Retinal pigment epithelial cell (primary cell): Measurements from ENCODE around the gene ISLR.

ENCODE experiments used
- DNase-seq: peaks from one replicate; pipeline ENCODE4 v3.0.0-alpha.2; 2010; ENCODE audit warnings: low read depth
- H3K4me3 ChIP-seq: 2 replicates; pipeline ENCODE4 v1.5.1; 2011; ENCODE audit warnings: mild to moderate bottlenecking, low read length, control low read depth, moderate library complexity
- CTCF ChIP-seq: conservative IDR thresholded peaks from 2 replicates; pipeline ENCODE4 v1.5.1; 2011; ENCODE audit warnings: low read depth, low read length, control low read depth, inconsistent platforms

The ISLR gene

GRCh38 chr15:74209560-74209958 is 36.0 kb downstream of the ISLR start:
- H3K4me3 ChIP-seq: no peak overlapping the region
- peak; percentile 5 for TF ChIP-seq CTCF
- no peak for DNase-seq

GRCh38 chr15:74209997-74210671 is 36.6 kb downstream of the ISLR start:
- DNase-seq: peak; percentile 76
- H3K4me3 ChIP-seq: no peak overlapping the region
- no peak for TF ChIP-seq CTCF

GRCh38 chr15:74210729-74211128 is 37.2 kb downstream of the ISLR start:
- no peak for DNase-seq
- no peak for TF ChIP-seq CTCF
- H3K4me3 ChIP-seq: no peak overlapping the region

GRCh38 chr15:74211656-74212055 is 38.1 kb downstream of the ISLR start:
- H3K4me3 ChIP-seq: no peak overlapping the region
- DNase-seq: no peak
- no peak for TF ChIP-seq CTCF

GRCh38 chr15:74212494-74212893 is 39.0 kb downstream of the ISLR start:
- DNase-seq: no peak
- H3K4me3 ChIP-seq: no peak overlapping the region
- no peak for TF ChIP-seq CTCF

- no peak overlapping the region for H3K4me3 ChIP-seq
- DNase-seq: no peak
These were observed 40.4 kb downstream of the ISLR start for GRCh38 chr15:74213858-74214284.

More at GRCh38 chr15:74213858-74214284, 40.4 kb downstream of the ISLR start:
- TF ChIP-seq CTCF: no peak
